ENCODE results near the gene TMCC1. TPM values are rescaled to one million over a fixed set of nuclear protein-coding genes. Genes with fewer than 3 reads are reported as not detected.
A peak's percentile ranks its signal among the peaks of the same experiment; 100 is the strongest.
"Not testable (repeated sequence)": the region's sequence is repeated elsewhere in the genome, so short reads cannot be mapped to it uniquely, and the experiment has no call there.

TMCC1 gene
- total RNA-seq, 1 donor from 2014 or later, result 11.5 TPM

- Histone ChIP-seq H3K27ac (no peak overlapping the region), H3K36me3 (no peaks in the 10 kb centered on the region), H3K9me3 (peaks cover 5 to 6% of the 10 kb centered on the region in 2 donors), H3K4me3 (no peak overlapping the region), H3K27me3 (no peaks in the 10 kb centered on the region), H3K4me1 (no peaks in the 10 kb centered on the region)
- no peak for DNase-seq (ENCODE audit: low spot score in 2 of 2)
- no peak for TF ChIP-seq CTCF (IDR thresholded peaks at IDR 0.05)
- intact Hi-C loops (cut with DNase I), result no loop called here
Measured at GRCh38 chr3:129911261-129911861, 17.9 kb upstream of the TMCC1 start.

- H3K4me3 ChIP-seq; intact Hi-C loops (cut with DNase I); H3K27me3 ChIP-seq; H3K4me1 ChIP-seq; H3K9me3 ChIP-seq; DNase-seq (ENCODE audit: low spot score in 2 of 2); H3K27ac ChIP-seq; H3K36me3 ChIP-seq: not testable (repeated sequence)
Measured at GRCh38 chr3:129909235-129909634, 15.7 kb upstream of the TMCC1 start.

DNA sequence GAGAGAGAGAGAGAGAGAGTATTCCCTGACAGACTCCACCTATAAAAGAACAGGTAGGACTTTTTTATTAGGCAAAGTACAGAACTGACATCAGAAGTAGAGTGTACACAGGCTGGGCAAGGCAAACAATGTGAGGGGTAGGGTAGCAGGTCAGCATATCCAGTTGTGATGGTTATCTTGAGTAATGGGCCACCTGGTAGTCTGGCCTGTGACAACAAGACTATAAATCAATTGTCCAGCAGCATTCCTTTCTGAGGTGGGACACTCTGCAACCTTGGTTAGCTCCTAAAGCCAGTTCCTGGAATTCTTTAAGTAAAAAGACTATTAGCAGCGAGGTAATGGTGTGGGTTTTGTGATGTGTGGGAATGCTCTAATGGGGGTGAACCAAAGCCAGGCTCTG lies 14.9 kb upstream of the TMCC1 start:
- no peak for TF ChIP-seq CTCF (IDR thresholded peaks at IDR 0.05)
- no peak overlapping the region for H3K27ac ChIP-seq
- H3K27me3 ChIP-seq, result no peaks in the 10 kb centered on the region
- H3K4me3 ChIP-seq, result no peak overlapping the region
- no peaks in the 10 kb centered on the region for H3K4me1 ChIP-seq
- intact Hi-C loops (cut with DNase I), result no loop called here
- H3K36me3 ChIP-seq, result no peaks in the 10 kb centered on the region
- DNase-seq (ENCODE audit: low spot score in 2 of 2), result no peak
- peaks cover 0 to 8% of the 10 kb centered on the region in 2 donors for H3K9me3 ChIP-seq

DNA sequence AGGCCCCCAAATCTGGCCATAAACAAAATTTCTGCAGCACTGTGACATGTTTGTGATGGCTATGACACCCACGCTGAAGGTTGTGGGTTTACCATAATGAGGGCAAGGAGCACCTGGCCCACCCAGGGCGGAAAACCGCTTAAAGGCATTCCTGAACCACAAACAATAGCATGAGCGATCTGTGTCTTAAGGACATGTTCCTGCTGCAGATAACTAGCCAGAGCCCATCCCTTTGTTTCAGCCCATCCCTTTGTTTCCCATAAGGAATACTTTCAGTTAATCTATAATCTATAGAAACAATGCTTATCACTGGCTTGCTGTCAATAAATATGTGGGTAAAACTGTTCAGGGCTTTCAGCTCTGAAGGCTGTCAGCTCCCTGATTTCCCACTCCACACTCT lies 7.8 kb upstream of the TMCC1 start:
- H3K27ac ChIP-seq; H3K4me1 ChIP-seq; H3K36me3 ChIP-seq; H3K4me3 ChIP-seq; DNase-seq (ENCODE audit: low spot score in 2 of 2); intact Hi-C loops (cut with DNase I); H3K9me3 ChIP-seq; H3K27me3 ChIP-seq: not testable (repeated sequence)

DNA sequence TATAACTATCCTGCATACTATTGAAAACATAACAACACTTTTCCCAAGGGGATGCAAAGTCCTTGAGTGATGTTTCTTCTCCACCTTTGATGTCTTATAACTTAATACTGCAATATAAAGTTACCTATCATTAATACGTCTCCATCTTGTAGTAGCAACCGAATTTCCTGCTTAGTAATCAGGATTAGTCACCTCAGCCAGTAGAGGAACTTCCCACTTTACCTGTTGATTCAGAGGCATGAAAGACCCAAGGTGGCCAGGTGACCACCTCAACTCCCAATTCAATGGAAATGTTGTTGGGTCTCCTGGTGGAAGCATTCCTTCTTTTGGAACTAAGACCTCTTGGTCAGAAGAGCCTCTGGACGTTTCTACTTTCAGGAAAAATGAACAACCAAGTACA lies 3.5 kb upstream of the TMCC1 start:
- Histone ChIP-seq H3K27ac (no peak overlapping the region), H3K27me3 (no peaks in the 10 kb centered on the region), H3K4me1 (peaks cover 0 to 4% of the 10 kb centered on the region in 2 donors), H3K4me3 (no peak overlapping the region), H3K9me3 (no peaks in the 10 kb centered on the region), H3K36me3 (no peaks in the 10 kb centered on the region)
- intact Hi-C loops (cut with DNase I), result no loop called here
- no peak for DNase-seq (ENCODE audit: low spot score in 2 of 2)
- TF ChIP-seq CTCF (IDR thresholded peaks at IDR 0.05), result no peak

DNA sequence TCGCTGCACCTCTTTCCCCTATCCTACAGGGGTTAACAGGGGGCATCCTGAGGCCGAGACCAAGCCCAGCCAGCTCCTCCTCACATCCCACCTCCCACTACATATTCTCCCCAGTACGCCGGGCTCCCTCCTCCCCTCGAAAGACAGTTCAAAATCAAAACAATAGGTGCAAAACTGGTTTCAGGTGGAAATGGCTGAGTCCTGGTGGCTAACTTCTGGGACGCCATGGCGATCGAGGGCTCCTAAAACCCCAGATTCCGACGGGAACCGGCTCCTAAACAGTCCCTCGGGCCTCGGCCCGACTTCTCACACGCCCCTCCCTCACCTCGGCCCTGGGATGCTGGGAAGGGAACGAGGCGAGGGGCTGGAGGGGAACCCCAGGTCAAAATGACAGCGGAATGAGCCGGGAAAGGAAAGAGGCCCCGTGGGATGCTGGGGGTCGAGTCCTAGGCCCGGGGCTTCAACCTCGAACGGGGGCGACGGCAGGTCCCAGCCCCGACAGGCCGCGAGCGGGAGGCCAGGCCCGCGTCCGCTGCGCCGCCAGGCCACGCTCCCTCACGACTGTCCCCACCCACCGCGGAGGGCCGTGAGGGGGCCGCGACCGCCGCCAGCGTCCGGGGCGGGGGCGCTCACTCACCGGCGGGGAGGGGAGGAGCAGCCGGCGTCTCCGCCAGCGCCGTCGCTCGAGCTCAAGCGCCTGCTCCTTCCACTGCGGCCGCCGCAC lies 492 bp downstream of the TMCC1 start:
- H3K36me3 ChIP-seq, result no peaks in the 10 kb centered on the region
- peak overlapping the region; percentile 66 to 94 for H3K4me3 ChIP-seq
- peak overlapping the region; percentile 83 to 94 for H3K27ac ChIP-seq
- H3K27me3 ChIP-seq, result no peaks in the 10 kb centered on the region
- no peaks in the 10 kb centered on the region for H3K9me3 ChIP-seq
- intact Hi-C loops (cut with DNase I), result loop anchor here (1.0 to 5.0 kb wide), 3 partner anchors 61 to 267 kb away; no protein-coding TSS in a partner anchor
- peak in 1 of 2 donors; percentile 76 for DNase-seq (ENCODE audit: low spot score in 2 of 2)
- no peak for TF ChIP-seq CTCF (IDR thresholded peaks at IDR 0.05)
- H3K4me1 ChIP-seq, result peaks cover 4 to 7% of the 10 kb centered on the region in 2 donors
